ENCODE measurements around the gene DEFB132.
A peak's percentile ranks its signal among the peaks of the same experiment; 100 is the strongest.

The DEFB132 gene

DNA sequence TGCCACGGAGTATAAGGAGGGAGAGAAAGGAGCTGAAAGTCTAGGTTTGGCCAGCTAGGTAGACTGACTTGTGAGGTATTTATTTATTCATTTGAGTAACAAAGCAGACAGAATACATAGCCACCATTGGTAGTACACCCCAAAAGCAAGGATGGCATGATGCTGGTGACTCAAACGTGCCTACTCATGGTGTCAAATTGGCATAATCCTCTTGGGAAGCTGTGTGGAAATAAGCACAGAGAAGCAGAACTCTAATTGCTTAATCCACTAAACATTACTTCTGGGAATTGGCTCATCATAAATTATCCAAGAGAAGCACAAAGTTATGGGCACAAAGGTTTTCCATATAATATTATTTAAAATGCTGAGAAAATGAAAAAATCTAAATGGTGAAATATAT, 2.5 kb downstream of the DEFB132 start:
- FAIRE-seq (no peak), DNase-seq (ENCODE audit: insufficient read length, low spot score) (no peak)

DNA sequence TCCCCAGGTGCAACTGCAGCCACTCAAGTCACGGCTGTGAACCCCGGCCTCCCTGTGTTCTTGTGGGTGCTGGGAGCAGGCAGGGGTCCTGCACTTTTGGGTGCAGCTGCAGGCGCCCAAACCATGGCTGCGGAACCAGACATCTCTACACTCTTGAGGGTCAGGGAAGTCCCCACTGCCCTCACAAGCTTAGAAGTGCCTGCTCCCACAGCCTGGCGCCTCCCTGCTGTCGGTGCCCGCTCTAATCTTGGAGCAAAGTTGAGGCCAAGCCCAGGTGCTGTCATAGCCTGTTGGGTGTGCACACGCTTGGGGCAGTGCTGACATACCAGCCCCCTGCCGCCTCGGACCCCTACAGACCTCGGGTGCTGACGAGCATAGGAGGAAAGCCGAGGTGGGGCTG, 6.2 kb downstream of the DEFB132 start:
- FAIRE-seq (no peak), DNase-seq (ENCODE audit: insufficient read length, low spot score) (no peak)

DNA sequence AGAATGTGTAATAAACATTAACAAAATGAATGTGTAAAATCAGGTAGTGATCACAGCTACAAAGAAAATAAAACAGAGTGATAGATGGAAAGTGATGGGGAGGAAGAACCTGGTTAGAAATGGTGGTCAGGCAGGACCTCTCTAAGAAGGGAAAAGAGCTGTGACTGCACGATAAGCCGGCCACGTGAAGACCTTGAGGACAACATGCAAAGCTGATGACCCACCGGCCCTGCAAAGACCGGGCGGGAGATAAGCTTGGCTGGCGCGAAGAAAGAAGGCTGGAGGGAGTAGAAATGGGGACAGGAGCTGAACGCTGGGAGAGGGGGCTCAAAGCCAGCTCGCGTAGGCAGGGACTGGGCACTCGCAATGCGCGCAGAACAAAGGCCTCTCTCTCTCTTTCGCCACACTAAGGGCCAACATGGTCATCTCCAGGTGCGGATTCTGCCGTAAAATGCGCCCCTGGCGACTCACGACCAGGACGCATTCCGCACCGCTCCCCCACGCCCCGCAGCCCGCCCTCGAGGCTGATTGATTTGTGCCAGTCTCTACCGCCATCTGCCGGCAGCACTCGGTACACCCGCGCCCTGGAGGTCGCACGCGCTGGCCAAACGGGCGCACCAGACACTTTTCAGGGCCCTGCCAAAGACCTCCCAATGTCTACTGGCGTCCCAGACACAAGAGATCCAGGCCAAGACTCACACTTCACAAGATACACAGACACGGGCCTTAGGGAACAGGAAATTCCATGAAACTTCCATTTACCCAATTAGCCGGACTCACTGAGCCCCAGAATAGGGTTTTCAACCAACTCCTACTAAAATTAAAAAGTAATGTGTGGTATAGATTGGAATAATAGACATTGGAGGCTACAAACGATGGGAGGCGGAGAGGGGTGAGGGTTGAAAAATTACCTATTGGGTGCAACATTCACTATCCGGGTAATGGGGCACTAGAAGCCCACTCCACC, 9.4 kb downstream of the DEFB132 start:
- FAIRE-seq = peak; percentile 97

DNA sequence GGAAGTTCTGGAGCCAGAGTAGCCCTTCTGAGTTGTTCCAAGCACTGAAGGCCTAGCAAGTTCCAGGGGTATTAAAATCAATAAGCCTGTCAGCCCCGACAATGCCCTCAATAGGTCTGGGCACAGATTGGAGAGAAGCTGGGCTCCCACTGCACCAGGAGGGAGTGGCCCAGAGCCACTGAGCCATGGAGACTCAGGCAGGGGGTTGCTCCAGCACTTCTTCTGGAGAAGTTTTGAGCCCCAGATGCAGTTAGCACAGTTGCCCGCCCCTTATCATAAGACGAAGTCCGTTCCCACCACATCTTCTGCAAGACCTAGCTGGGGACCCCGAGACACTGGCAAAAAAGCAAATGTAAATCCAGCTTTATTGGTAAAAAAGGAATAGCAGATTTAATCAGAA, 13.0 kb downstream of the DEFB132 start:
- FAIRE-seq (no peak), DNase-seq (ENCODE audit: insufficient read length, low spot score) (no peak)

More for the DNA sequence above, 9.4 kb downstream of the DEFB132 start:
- peak; percentile 87 for DNase-seq (ENCODE audit: insufficient read length, low spot score)

GRCh38 chr20:271069-271468, 13.5 kb downstream of the DEFB132 start:
- DNase-seq (ENCODE audit: insufficient read length, low spot score) = no peak

DNA sequence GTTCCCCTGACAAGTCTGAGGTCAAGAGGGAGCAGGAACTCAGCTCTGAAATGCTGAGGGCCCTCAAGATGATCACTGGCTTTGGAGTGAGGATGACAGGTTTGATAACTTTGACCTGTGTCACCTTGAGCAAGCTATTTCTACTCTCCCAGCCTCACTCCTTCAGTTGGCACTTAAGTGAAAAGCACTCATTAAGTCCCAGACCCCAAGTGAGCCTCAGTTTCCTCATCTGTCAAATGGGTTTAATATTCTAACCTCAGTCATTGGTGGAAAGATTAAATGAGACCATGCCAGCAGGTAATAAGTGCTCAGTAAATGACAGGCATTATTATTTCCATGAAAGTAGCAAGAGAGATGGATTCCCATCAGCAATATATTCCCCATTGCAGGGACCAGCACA, 14.0 kb downstream of the DEFB132 start:
- DNase-seq (ENCODE audit: insufficient read length, low spot score) = no peak
- no peak for FAIRE-seq

More at GRCh38 chr20:271069-271468, 13.5 kb downstream of the DEFB132 start:
- FAIRE-seq = no peak

DNA sequence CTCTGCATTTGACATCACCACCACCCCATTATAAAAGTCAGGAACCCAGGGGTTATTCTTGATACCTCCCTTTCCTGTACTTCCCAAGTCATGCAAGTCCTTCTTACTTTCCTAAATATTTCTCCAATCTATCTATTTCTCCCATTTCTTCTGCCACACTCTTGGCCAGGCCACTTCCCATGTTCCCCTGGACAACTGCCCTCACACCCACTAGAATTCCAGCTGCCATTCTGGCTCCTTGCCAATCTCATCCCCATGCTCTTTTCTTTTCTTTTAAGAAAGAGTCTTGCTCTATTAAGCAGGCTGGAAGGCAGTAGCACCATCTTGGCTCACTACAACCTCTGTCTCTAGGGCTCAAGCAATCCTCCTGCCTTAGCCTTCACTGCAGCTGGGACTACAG, 15.2 kb downstream of the DEFB132 start:
- DNase-seq (ENCODE audit: insufficient read length, low spot score) (no peak), FAIRE-seq (no peak)

DNA sequence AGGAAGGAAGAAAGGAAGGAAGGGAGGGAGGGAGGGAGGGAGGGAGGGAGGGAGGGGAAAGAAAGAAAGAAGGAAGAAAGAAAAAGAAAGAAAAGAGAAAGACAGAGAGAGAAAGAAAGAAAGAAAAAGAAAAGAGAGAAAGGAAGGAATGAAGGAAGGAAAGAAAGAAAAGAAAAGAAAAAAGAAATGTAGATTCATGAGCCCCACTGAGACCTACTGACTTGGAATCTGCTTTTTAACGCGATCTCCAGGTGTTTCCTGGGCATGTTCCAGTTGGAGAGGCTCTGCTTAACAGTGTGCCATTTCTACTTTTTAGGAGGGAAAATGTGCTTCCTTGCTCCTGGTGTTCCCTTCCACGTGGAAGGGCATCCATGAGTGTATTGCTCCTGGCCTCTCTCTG, 16.4 kb downstream of the DEFB132 start:
- FAIRE-seq = no peak
- no peak for DNase-seq (ENCODE audit: insufficient read length, low spot score)

DNA sequence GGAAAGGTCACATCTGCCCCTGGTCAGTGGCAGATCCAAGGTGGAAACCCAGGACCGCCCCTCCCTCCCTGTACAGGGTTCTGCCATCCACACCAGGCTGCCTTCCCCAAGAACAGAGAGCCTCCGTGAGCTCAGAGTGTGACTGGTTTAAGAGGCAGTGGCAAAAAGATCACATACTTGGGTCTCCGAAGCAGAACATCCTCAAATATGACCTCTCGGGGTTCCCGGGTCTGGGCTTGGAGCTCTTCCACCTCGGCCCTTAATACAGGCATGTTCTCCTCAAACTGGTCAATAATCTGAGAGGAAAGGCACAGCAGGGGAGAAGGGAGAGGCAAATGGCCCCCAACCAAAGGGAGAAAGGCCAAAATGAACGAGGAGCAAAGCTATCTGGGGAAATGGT, 18.3 kb downstream of the DEFB132 start:
- no peak for FAIRE-seq

DNA sequence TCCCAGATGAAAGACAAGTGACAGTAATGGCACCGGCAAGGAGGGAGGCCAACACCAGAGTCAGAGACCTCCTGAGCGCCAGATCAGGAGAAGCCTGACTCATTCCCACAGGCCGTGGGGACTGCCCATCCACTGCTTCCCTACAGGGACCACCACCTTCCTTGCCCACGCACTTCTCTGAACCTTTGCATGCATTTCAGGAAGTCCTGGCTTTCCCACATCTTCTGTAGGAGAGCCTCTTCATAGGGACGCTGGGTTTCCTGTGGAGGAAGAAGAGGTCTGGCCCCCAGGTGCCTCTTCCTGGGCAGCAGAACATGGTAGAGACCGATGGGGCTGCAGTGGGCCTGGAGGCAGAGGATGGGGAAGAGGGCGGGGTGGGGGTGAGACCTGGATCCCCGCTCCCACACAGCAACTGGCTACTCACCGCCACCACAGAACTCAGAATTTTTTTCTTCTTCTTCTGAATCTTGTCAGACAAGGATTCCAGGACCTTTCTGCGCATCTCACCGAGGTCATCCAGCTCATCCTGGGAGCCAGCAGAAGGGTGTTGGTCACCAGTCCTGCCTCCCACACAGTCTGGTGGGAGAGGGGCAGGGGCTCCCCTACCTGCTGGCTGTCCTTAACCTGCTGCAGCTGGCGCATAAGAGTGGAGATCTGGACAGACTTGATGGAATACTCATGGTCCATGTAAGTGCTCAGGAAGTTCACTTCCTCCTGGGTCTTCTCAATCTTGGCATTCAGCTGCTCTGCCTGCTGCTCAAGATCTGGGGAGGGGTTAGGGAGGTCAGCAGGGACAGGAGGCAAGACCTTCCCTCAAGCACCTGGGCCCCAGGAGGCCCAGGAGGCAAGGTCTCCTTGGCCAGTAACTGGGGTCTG, 19.3 kb downstream of the DEFB132 start:
- DNase-seq (ENCODE audit: insufficient read length, low spot score) (no peak), FAIRE-seq (no peak)

More for the DNA sequence above, 18.3 kb downstream of the DEFB132 start:
- no peak for DNase-seq (ENCODE audit: insufficient read length, low spot score)

DNA sequence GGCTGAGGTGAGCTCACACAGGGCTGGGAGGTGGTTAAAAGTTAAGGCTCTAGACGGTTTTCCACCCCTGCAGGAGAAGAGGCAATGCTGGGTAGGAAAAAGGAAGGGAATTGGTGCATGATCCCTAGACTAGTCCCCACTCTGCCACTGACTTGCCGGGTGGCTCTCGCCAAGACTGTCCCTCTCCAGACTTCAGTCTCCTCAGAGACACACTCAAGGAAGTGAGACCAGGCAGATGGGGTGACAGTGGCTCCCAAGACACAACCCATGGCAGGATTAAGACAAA, 19.9 kb downstream of the DEFB132 start:
- FAIRE-seq = no peak
- no peak for DNase-seq (ENCODE audit: insufficient read length, low spot score)

DNA sequence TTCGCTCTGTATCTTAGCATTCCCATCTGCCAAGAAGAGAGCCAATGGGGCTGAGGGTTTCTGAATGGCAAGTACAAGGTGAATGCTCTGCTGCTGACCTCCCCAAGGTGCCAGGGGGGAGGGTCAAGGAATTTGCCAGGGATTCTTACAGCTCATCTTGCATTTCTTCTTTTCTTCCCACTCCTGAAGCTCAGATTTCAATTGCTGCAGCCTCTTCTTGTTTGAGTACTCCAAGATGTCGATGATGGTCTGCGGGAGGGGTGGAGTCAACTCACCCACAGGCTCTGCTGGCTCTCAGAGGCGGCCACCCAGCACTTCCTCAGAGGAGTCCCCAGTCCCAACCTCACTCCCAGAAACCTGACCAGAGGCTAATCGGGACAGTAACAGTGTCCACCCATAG, 20.7 kb downstream of the DEFB132 start:
- no peak for DNase-seq (ENCODE audit: insufficient read length, low spot score)
- no peak for FAIRE-seq

- FAIRE-seq (no peak), DNase-seq (ENCODE audit: insufficient read length, low spot score) (no peak)
Measured at GRCh38 chr20:278607-279571, 21.4 kb downstream of the DEFB132 start.

- DNase-seq (ENCODE audit: insufficient read length, low spot score) (no peak), FAIRE-seq (no peak)
Measured at GRCh38 chr20:284172-284571, 26.6 kb downstream of the DEFB132 start.

GRCh38 chr20:286508-286907, 29.0 kb downstream of the DEFB132 start:
- DNase-seq (ENCODE audit: insufficient read length, low spot score) (no peak), FAIRE-seq (no peak)

DNA sequence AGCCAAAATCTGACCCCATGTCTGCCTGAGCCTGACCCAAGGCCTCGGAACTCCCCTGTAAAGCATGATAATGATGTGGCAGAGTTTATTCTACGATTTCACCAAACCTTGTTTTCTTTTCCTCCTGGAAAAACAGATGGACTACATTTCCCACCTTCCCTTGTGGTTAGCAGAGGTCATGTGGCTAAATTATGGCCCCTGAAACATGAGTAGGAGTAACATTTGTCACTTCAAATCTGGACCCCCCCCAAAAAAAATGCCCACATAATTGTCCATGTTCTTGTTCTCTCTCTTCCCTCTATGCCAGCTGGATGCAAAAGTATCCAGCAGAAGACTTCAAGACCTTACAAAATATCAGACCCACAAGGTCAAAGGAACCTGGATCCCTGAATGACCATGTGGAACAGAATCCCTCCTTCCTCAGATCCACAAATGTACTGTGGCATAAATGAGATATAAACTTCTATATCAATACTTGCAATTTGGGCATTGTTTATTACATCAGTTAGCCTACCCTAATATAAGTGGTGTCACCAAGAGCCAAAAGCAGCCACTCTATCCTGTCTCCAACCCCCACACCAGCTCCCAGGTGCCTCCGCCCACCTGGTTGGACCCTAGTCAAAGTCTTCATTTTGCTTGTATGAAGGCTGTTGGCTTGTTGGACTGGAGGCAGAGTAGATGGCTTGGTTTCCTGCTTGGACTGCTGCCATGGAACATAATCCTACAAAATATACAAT, 31.6 kb downstream of the DEFB132 start:
- FAIRE-seq = no peak

GRCh38 chr20:289693-290083, 32.2 kb downstream of the DEFB132 start:
- FAIRE-seq (no peak), DNase-seq (ENCODE audit: insufficient read length, low spot score) (no peak)

More for the DNA sequence above, 31.6 kb downstream of the DEFB132 start:
- DNase-seq (ENCODE audit: insufficient read length, low spot score) = no peak

DNA sequence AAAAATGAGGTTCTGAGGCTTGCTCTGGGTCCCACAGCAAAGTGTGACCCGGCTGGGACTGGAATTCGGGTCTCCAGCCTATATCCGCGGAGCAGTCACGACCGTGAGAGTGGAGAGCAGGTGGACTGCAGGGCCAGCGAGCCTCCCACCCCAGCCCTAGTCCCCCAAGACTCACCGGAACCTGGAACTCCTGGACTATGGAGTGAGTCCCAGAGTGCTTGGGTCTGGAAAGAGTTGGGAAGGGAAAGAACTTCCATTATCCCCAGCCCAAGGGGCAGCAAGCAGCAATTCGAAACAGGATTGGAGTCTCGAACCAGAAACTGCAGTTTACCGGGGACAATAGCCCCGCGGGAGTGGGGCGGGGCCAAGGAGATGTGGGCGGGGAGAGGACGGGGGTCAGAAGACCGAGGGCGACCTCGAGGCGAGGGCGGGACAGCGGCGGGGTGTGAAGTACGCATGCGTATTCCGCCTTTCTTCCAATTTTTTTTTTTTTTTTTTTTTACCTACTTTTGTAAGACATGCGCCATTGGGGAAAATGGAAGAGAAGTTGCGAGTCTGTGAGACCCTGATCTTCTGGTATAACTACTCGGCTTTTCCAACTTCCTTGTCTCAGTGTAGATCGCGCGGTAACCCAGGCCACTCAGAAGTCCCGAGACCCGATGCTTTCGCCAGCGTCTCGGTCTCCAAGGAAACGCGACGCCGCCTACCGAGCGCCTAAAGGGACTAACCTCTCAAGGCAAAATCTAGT, 32.7 kb downstream of the DEFB132 start, which contains the start of gene C20orf96:
Gene C20orf96 (minus strand): TSS at position 667 of the 748 bp plus-strand sequence. CDS start 140 bp downstream, at position 527.
- FAIRE-seq = peak; percentile 79
- peak; percentile 92 for DNase-seq (ENCODE audit: insufficient read length, low spot score)

- no peak for DNase-seq (ENCODE audit: insufficient read length, low spot score)
- no peak for FAIRE-seq
Measured at GRCh38 chr20:294602-295001, 37.1 kb downstream of the DEFB132 start.
